GM12878 (cell line): ENCODE measurements around the gene MLLT3. TPM values are rescaled to one million over a fixed set of nuclear protein-coding genes. Genes with fewer than 3 reads are reported as not detected.

Experiments used
- ATAC-seq: fragments of 200-7000 bp; cut with Tn5 transposase; 3 replicates; pipeline ENCODE4 v1.9.1; 2020; ENCODE audit warnings: mild to moderate bottlenecking, moderate library complexity
- BruUV-seq: library from RNA; stranded (reverse); fragments of 400-500 nt; replicated peaks from 2 replicates; lab custom pipeline; 2021; lab: Mats Ljungman, UMichigan
- CTCF ChIA-PET: fragments of 300-600 bp; sonication (Branson Sonifier 250); formaldehyde crosslinking; extraction: SDS; loops from one replicate; lab custom pipeline; 2021; ENCODE audit warnings: inconsistent platforms; lab: Yijun Ruan, JAX
- POLR2A ChIA-PET: fragments of 350-600 bp; formaldehyde crosslinking; extraction: SDS; loops from one replicate; lab custom pipeline; 2021; ENCODE audit warnings: inconsistent platforms; lab: Charles Lee
- RAD21 ChIA-PET: fragments of 300-600 bp; sonication (Branson Sonifier 250); formaldehyde crosslinking; loops from one replicate; lab custom pipeline; 2023; ENCODE audit warnings: antibody characterized with exemption; ENCODE audit not compliant: unreplicated experiment; lab: Charles Lee
- SMC1A ChIA-PET: fragments of 300-600 bp; sonication (Branson Sonifier 250); formaldehyde crosslinking; loops from one replicate; lab custom pipeline; 2023; ENCODE audit not compliant: unreplicated experiment, uncharacterized antibody; lab: Charles Lee
- DNase-seq: peaks from one replicate; pipeline ENCODE4 v3.0.0-alpha.2; 2011; ENCODE audit warnings: low read depth, low spot score
- FAIRE-seq: peaks from 3 replicates; lab custom pipeline; 2011; peaks lifted over from hg19 to GRCh38; lab: Jason Lieb, UNC
- H2AFZ ChIP-seq: 2 replicates; pipeline ENCODE4 v1.6.0; 2011; ENCODE audit warnings: low read depth, low read length, control low read depth; ENCODE audit not compliant: control insufficient read depth
- H3K27ac ChIP-seq: 2 replicates; pipeline ENCODE4 v1.5.1; 2011; ENCODE audit warnings: control low read depth; ENCODE audit not compliant: control insufficient read depth, insufficient read depth
- H3K27me3 ChIP-seq, 2 experiments: replicated peaks in 1 of 2; 2 replicates each; pipeline versions ENCODE4 v1.6.0 to v1.6.1; 2011; ENCODE audit warnings: low read length in 1 of 2; ENCODE audit not compliant: control insufficient read depth in 2 of 2, insufficient read depth in 2 of 2
- H3K36me3 ChIP-seq, 2 experiments: 2 replicates each; pipeline ENCODE4 v1.5.1; 2011; ENCODE audit warnings: low read length in 1 of 2; ENCODE audit not compliant: control insufficient read depth in 2 of 2, insufficient read depth in 2 of 2
- H3K4me1 ChIP-seq: 2 replicates; pipeline ENCODE4 v1.6.1; 2011; ENCODE audit warnings: mild to moderate bottlenecking, low read length, moderate library complexity, mixed read lengths; ENCODE audit not compliant: control insufficient read depth, insufficient read depth
- H3K4me2 ChIP-seq: 2 replicates; pipeline ENCODE4 v1.6.0; 2011; ENCODE audit warnings: control low read depth; ENCODE audit not compliant: control insufficient read depth, insufficient read depth
- H3K4me3 ChIP-seq: fragments of 200-600 bp; sonication (generic); 2 replicates; pipeline ENCODE4 v1.5.1; 2016
- H3K79me2 ChIP-seq: 2 replicates; pipeline ENCODE4 v1.6.0; 2011; ENCODE audit warnings: low read length; ENCODE audit not compliant: control insufficient read depth, insufficient read depth
- H3K9ac ChIP-seq: 2 replicates; pipeline ENCODE4 v1.8.0; 2011; ENCODE audit warnings: low read length, control low read depth, mixed read lengths; ENCODE audit not compliant: control insufficient read depth, insufficient read depth
- H3K9me3 ChIP-seq: replicated peaks from 3 replicates; pipeline ENCODE4 v1.5.1; 2011; ENCODE audit warnings: mild to moderate bottlenecking, low read length; ENCODE audit not compliant: control insufficient read depth, insufficient read depth
- H4K20me1 ChIP-seq: 2 replicates; pipeline ENCODE4 v1.6.0; 2011; ENCODE audit not compliant: control insufficient read depth, insufficient read depth
- WGBS: methylation state at CpG from one replicate; pipeline ENCODE4 v1.1.6; 2016; ENCODE audit warnings: low lambda C conversion rate; ENCODE audit not compliant: insufficient replicate concordance, insufficient coverage; ENCODE audit errors: missing lambda C conversion rate; 5-methylcytosine and 5-hydroxymethylcytosine counted together
- in situ Hi-C: fragments of 300-500 bp; cut with MboI; formaldehyde crosslinking; loops from 9 replicates; pipeline ENCODE4 v1.14.3; 2018; ENCODE audit warnings: mixed read lengths
- intact Hi-C: fragments of 100-400 bp; cut with micrococcal nuclease; formaldehyde crosslinking; loops from one replicate; pipeline ENCODE4 v1.14.2; 2022; ENCODE audit not compliant: unreplicated experiment
- polyA plus RNA-seq, 11 experiments: library from polyadenylated mRNA; depleted of rRNA in 4 of 11; unstranded in 6 of 11; stranded (reverse) in 5 of 11; fragments of >200 nt; fragmentation: Nextera tagmentation in 4 of 11; fragmentation: Illumina TruSeq in 1 of 11; extraction: Ambion mirVana in 4 of 11; extraction: Trizol in 1 of 11; gene quantifications; 1 replicate in 1 of 11; 2 replicates in 10 of 11; pipeline versions ENCODE4 v1.2.1 to v1.2.3, GENCODE V29; 2011 to 2016; ENCODE audit warnings: inconsistent platforms in 2 of 11, missing spikeins in 2 of 11, low read depth in 1 of 11
- total RNA-seq, 4 experiments: library from RNA; depleted of rRNA in 3 of 4; stranded (reverse); fragments of >200 nt in 3 of 4; fragmentation: Illumina TruSeq in 1 of 4; extraction: Trizol in 1 of 4; gene quantifications; 2 replicates each; pipeline versions ENCODE4 v1.2.1 to v1.2.3, GENCODE V29; 2013 to 2021
- TF ChIP-seq, protein P1 (sequence below): fragments of 450-650 bp; IDR thresholded peaks from 2 replicates; pipeline ENCODE4 v1.6.1; 2016; ENCODE audit warnings: mild to moderate bottlenecking, moderate library complexity, borderline replicate concordance
- TF ChIP-seq, protein P2 (sequence below): fragments of 450-650 bp; formaldehyde crosslinking; IDR thresholded peaks from 2 replicates; pipeline ENCODE4 v1.4.0; 2020; ENCODE audit warnings: mild to moderate bottlenecking, moderate library complexity

The MLLT3 gene
- total and polyA plus RNA-seq, 10 of the 15 experiments (the other 5 are each of a cell fraction or from before 2014, with no cell fraction given): 17.7 to 72.3 (median 35.6) TPM

DNA sequence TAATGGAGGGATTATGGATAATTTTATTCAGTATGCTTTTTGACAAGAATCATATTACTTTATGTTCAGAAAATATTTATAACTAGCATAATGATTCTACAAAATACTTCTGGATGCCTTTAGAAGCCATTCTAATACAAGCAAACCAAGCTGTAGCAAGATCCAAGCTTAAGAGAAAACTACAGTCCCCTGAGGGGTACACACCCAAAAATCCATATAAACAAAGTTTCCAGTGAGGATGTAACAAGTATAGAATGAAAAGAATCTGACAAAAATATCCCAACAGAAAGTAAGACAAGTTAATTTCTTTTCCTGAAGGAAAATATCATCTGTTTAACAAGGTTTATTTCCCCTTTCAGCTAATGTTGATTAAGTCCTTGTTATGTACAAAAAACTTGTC lies 53.9 kb downstream of the MLLT3 start (continued):
- TF ChIP-seq, protein P1, sequence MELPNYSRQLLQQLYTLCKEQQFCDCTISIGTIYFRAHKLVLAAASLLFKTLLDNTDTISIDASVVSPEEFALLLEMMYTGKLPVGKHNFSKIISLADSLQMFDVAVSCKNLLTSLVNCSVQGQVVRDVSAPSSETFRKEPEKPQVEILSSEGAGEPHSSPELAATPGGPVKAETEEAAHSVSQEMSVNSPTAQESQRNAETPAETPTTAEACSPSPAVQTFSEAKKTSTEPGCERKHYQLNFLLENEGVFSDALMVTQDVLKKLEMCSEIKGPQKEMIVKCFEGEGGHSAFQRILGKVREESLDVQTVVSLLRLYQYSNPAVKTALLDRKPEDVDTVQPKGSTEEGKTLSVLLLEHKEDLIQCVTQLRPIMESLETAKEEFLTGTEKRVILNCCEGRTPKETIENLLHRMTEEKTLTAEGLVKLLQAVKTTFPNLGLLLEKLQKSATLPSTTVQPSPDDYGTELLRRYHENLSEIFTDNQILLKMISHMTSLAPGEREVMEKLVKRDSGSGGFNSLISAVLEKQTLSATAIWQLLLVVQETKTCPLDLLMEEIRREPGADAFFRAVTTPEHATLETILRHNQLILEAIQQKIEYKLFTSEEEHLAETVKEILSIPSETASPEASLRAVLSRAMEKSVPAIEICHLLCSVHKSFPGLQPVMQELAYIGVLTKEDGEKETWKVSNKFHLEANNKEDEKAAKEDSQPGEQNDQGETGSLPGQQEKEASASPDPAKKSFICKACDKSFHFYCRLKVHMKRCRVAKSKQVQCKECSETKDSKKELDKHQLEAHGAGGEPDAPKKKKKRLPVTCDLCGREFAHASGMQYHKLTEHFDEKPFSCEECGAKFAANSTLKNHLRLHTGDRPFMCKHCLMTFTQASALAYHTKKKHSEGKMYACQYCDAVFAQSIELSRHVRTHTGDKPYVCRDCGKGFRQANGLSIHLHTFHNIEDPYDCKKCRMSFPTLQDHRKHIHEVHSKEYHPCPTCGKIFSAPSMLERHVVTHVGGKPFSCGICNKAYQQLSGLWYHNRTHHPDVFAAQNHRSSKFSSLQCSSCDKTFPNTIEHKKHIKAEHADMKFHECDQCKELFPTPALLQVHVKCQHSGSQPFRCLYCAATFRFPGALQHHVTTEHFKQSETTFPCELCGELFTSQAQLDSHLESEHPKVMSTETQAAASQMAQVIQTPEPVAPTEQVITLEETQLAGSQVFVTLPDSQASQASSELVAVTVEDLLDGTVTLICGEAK: no peak

DNA sequence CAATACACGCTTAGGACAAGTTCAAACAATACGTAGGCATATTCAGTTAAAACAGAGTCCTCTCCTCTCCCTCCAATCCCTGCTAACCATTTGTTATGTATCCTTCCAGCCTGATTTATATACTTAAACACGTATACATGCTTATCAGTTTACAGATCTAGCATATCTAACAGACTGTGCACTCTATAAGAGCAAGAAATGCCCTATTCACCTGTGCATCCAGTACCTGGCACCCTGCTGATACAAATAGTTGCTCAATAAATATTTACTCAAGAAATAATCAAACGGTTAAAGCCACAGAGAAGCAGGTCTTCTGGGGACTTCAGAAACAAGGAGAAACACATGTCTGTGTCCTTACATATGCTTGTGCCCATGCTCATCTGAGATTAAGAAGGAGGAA lies 55.9 kb downstream of the MLLT3 start:
- peaks cover 17% of the 10 kb centered on the region for H3K4me1 ChIP-seq
- POLR2A ChIA-PET: interaction anchor here (0.6 kb wide), 1 partner anchor 288 kb away, joined by 3 read pairs; no protein-coding TSS in a partner anchor
- no TSS peak for BruUV-seq
- TF ChIP-seq, protein P2, sequence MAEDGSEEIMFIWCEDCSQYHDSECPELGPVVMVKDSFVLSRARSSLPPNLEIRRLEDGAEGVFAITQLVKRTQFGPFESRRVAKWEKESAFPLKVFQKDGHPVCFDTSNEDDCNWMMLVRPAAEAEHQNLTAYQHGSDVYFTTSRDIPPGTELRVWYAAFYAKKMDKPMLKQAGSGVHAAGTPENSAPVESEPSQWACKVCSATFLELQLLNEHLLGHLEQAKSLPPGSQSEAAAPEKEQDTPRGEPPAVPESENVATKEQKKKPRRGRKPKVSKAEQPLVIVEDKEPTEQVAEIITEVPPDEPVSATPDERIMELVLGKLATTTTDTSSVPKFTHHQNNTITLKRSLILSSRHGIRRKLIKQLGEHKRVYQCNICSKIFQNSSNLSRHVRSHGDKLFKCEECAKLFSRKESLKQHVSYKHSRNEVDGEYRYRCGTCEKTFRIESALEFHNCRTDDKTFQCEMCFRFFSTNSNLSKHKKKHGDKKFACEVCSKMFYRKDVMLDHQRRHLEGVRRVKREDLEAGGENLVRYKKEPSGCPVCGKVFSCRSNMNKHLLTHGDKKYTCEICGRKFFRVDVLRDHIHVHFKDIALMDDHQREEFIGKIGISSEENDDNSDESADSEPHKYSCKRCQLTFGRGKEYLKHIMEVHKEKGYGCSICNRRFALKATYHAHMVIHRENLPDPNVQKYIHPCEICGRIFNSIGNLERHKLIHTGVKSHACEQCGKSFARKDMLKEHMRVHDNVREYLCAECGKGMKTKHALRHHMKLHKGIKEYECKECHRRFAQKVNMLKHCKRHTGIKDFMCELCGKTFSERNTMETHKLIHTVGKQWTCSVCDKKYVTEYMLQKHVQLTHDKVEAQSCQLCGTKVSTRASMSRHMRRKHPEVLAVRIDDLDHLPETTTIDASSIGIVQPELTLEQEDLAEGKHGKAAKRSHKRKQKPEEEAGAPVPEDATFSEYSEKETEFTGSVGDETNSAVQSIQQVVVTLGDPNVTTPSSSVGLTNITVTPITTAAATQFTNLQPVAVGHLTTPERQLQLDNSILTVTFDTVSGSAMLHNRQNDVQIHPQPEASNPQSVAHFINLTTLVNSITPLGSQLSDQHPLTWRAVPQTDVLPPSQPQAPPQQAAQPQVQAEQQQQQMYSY (CRISPR knock-in tag): no peak
- TF ChIP-seq, all 136 proteins: peak for 0
- no peak overlapping the region for H3K27ac ChIP-seq
- H3K36me3 ChIP-seq: no peaks in the 10 kb centered on the region
- DNase-seq: no peak
- RAD21 ChIA-PET: interaction anchor here (0.7 kb wide), 1 partner anchor 30 kb away, joined by 3 read pairs; no protein-coding TSS in a partner anchor
- peaks cover 69% of the 10 kb centered on the region for H3K79me2 ChIP-seq
- in situ Hi-C loops (no loop called here), intact Hi-C loops (no loop called here)
- no peak for ATAC-seq
- no peak overlapping the region for H2AFZ ChIP-seq
- SMC1A ChIA-PET: no interaction called here
- FAIRE-seq: no peak
- H3K4me2 ChIP-seq: no peak overlapping the region
- no peaks in the 10 kb centered on the region for H3K27me3 ChIP-seq
- no peak overlapping the region for H3K9ac ChIP-seq
- no peaks in the 10 kb centered on the region for H4K20me1 ChIP-seq
- H3K4me3 ChIP-seq: no peak overlapping the region
- H3K9me3 ChIP-seq: no peaks in the 10 kb centered on the region
- WGBS: 83% methylated on average over 4 of the region's 4 CpGs
- CTCF ChIA-PET: no interaction called here
